WTC11 (cell line): ENCODE measurements around the gene DENND5A.

ENCODE experiments used
- ZNF671 ChIP-seq: fragments of 250-450 bp; sonication (Bioruptor Pico); IDR thresholded peaks from 2 replicates; pipeline ENCODE4 v1.8.0; 2021; ENCODE audit warnings: mild to moderate bottlenecking
- TF ChIP-seq, protein P1 (sequence below): sonication (generic); formaldehyde crosslinking; IDR thresholded peaks from 2 replicates; pipeline ENCODE4 v1.8.1; 2023; ENCODE audit warnings: mild to moderate bottlenecking, missing genetic modification reagents, moderate library complexity
- TF ChIP-seq, protein P2 (sequence below): sonication (generic); formaldehyde crosslinking; IDR thresholded peaks from 2 replicates; pipeline ENCODE4 v1.8.0; 2022; ENCODE audit warnings: mild to moderate bottlenecking, missing genetic modification reagents
- TF ChIP-seq, protein P3 (sequence below): fragments of 200-600 bp; IDR thresholded peaks from 2 replicates; pipeline ENCODE4 v1.8.0; 2022; ENCODE audit warnings: antibody characterized with exemption
- TF ChIP-seq, protein P4 (sequence below): sonication (generic); formaldehyde crosslinking; IDR thresholded peaks from 2 replicates; pipeline ENCODE4 v1.8.0; 2022; ENCODE audit warnings: mild to moderate bottlenecking, missing genetic modification reagents

DNA sequence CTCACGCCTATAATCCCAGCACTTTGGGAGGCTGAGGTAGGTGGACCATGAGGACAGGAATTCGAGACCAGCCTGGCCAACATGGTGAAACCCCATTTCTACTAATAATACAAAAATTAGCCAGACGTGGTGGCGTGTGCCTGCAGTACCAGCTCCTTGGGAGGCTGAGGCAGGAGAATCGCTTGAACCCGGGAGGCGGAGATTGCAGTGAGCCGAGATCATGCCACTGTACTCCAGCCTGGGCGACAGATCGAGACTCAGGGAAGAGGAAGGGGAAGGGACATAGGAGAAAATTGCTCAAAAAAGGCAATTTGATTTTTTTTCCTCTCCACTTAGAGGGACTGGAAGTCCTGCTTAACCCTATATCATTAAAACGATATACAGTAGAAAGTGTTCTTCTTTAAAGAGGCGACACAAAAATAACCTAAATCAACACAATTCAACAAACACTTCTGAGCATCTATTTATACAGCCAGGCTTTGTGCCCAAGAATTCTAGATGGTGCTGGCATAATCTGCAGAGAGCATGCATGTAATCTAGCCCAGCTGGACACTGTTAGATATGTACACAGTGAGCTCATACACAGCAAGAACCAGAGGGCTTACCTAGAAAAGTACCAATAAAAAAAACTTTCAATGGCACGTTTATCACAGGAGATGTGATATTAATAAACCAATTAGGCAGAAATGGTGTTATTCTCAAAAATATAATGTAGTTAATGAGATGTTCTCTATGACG lies 20.9 kb upstream of the DENND5A start:
- TF ChIP-seq, protein P1, sequence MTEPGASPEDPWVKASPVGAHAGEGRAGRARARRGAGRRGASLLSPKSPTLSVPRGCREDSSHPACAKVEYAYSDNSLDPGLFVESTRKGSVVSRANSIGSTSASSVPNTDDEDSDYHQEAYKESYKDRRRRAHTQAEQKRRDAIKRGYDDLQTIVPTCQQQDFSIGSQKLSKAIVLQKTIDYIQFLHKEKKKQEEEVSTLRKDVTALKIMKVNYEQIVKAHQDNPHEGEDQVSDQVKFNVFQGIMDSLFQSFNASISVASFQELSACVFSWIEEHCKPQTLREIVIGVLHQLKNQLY = no peak
- TF ChIP-seq, protein P2, sequence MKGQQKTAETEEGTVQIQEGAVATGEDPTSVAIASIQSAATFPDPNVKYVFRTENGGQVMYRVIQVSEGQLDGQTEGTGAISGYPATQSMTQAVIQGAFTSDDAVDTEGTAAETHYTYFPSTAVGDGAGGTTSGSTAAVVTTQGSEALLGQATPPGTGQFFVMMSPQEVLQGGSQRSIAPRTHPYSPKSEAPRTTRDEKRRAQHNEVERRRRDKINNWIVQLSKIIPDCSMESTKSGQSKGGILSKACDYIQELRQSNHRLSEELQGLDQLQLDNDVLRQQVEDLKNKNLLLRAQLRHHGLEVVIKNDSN (CRISPR knock-in tag) = no peak
- TF ChIP-seq, protein P3, sequence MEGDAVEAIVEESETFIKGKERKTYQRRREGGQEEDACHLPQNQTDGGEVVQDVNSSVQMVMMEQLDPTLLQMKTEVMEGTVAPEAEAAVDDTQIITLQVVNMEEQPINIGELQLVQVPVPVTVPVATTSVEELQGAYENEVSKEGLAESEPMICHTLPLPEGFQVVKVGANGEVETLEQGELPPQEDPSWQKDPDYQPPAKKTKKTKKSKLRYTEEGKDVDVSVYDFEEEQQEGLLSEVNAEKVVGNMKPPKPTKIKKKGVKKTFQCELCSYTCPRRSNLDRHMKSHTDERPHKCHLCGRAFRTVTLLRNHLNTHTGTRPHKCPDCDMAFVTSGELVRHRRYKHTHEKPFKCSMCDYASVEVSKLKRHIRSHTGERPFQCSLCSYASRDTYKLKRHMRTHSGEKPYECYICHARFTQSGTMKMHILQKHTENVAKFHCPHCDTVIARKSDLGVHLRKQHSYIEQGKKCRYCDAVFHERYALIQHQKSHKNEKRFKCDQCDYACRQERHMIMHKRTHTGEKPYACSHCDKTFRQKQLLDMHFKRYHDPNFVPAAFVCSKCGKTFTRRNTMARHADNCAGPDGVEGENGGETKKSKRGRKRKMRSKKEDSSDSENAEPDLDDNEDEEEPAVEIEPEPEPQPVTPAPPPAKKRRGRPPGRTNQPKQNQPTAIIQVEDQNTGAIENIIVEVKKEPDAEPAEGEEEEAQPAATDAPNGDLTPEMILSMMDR = no peak
- TF ChIP-seq, protein P4, sequence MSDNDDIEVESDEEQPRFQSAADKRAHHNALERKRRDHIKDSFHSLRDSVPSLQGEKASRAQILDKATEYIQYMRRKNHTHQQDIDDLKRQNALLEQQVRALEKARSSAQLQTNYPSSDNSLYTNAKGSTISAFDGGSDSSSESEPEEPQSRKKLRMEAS (CRISPR knock-in tag) = no peak
- no peak for TF ChIP-seq ZNF671 (CRISPR knock-in tag)
